ENCODE results near the gene SCD5.

GRCh38 chr4:82784681-82785610 is 13.7 kb downstream of the SCD5 start:
- TF ChIP-seq NFYB (IDR thresholded peaks at IDR 0.05; ENCODE audit: extremely low read depth, insufficient read length) (no peak), FOXP1 (CRISPR knock-in tag; IDR thresholded peaks at IDR 0.05) (no peak), ZNF280B (CRISPR knock-in tag; IDR thresholded peaks at IDR 0.05) (no peak), ZNF324 (CRISPR knock-in tag; IDR thresholded peaks at IDR 0.05) (no peak), BRF2 (IDR thresholded peaks at IDR 0.05; ENCODE audit: borderline replicate concordance, insufficient read depth, insufficient read length) (no peak), ZFP36 (IDR thresholded peaks at IDR 0.05; ENCODE audit: low read depth, low read length, partially characterized antibody) (no peak), CTCF (IDR thresholded peaks at IDR 0.05 in 2 of 3, conservative IDR thresholded peaks at IDR 0.05 in 1 of 3; ENCODE audit: insufficient read depth in 2 of 3, low read depth in 1 of 3, low read length in 3 of 3) (no peak), HCFC1 (IDR thresholded peaks at IDR 0.05; ENCODE audit: low read depth, low read length) (no peak), RCOR1 (IDR thresholded peaks at IDR 0.05; ENCODE audit: borderline replicate concordance in 1 of 2, low read depth in 2 of 2, low read length in 2 of 2) (no peak), MAX (CRISPR knock-in tag; IDR thresholded peaks at IDR 0.05) (no peak), USF2 (CRISPR knock-in tag; IDR thresholded peaks at IDR 0.05) (no peak), ZBTB33 (CRISPR knock-in tag; IDR thresholded peaks at IDR 0.05) (no peak), LCOR (CRISPR knock-in tag; IDR thresholded peaks at IDR 0.05) (no peak), ARNT (IDR thresholded peaks at IDR 0.05) (no peak)
